HS-27A (cell line): ENCODE data around the gene ZRANB3.
"Not testable (repeated sequence)": the region's sequence is repeated elsewhere in the genome, so short reads cannot be mapped to it uniquely, and the experiment has no call there.

ENCODE experiments used
- DNase-seq: peaks from one replicate; pipeline ENCODE4 v3.0.0-alpha.2; 2012; ENCODE audit warnings: low read depth, missing footprints

Gene ZRANB3

GRCh38 chr2:135124924-135125886 is 405.8 kb downstream of the ZRANB3 start:
- DNase-seq: no peak

- DNase-seq: not testable (repeated sequence)
Measured at GRCh38 chr2:135121658-135122039, 409.4 kb downstream of the ZRANB3 start.

- no peak for DNase-seq
Measured at GRCh38 chr2:135121016-135121657, 409.9 kb downstream of the ZRANB3 start.

- no peak for DNase-seq
Measured at GRCh38 chr2:135119582-135119981, 411.4 kb downstream of the ZRANB3 start.

GRCh38 chr2:135113322-135113721 is 417.7 kb downstream of the ZRANB3 start:
- no peak for DNase-seq

GRCh38 chr2:135105513-135106316 is 425.3 kb downstream of the ZRANB3 start:
- DNase-seq: not testable (repeated sequence)

GRCh38 chr2:135103843-135104242 is 427.2 kb downstream of the ZRANB3 start:
- DNase-seq: no peak

GRCh38 chr2:135099802-135100483 is 431.1 kb downstream of the ZRANB3 start:
- DNase-seq: no peak

- no peak for DNase-seq
Measured at GRCh38 chr2:135097532-135098231, 433.3 kb downstream of the ZRANB3 start.

GRCh38 chr2:135096665-135097446 is 434.2 kb downstream of the ZRANB3 start:
- DNase-seq: no peak

GRCh38 chr2:135095591-135095990 is 435.4 kb downstream of the ZRANB3 start:
- DNase-seq: no peak

- no peak for DNase-seq
Measured at GRCh38 chr2:135094508-135094907, 436.5 kb downstream of the ZRANB3 start.

GRCh38 chr2:135093670-135094330 is 437.2 kb downstream of the ZRANB3 start:
- DNase-seq: no peak

- no peak for DNase-seq
Measured at GRCh38 chr2:135093193-135093592, 437.8 kb downstream of the ZRANB3 start.

- no peak for DNase-seq
Measured at GRCh38 chr2:135091681-135092080, 439.3 kb downstream of the ZRANB3 start.

- DNase-seq: not testable (repeated sequence)
Measured at GRCh38 chr2:135089597-135089996, 441.4 kb downstream of the ZRANB3 start.
